Lower leg skin (tissue), 4 donors: ENCODE data around the gene GALNS. TPM values are rescaled to one million over a fixed set of nuclear protein-coding genes. Genes with fewer than 3 reads are reported as not detected.
"Not testable (repeated sequence)": the region's sequence is repeated elsewhere in the genome, so short reads cannot be mapped to it uniquely, and the experiment has no call there.

ENCODE experiments used
- DNase-seq, 2 donors: peaks; one replicate each; pipeline ENCODE4 v3.0.0-alpha.2; 2019; ENCODE audit warnings: low spot score in 2 of 2
- H3K4me3 ChIP-seq: fragments of 200-600 bp; sonication (generic); 2 replicates; pipeline ENCODE4 v1.5.1; 2017; ENCODE audit warnings: mild to moderate bottlenecking, low read depth; ENCODE audit not compliant: poor library complexity, severe bottlenecking
- POLR2A ChIP-seq, 2 donors: fragments of 450-650 bp; IDR thresholded peaks; one replicate each; pipeline ENCODE4 v1.6.1; 2016 to 2017; ENCODE audit warnings: antibody characterized with exemption in 2 of 2, mild to moderate bottlenecking in 1 of 2, moderate library complexity in 1 of 2
- WGBS, 2 donors: methylation state at CpG; one replicate each; pipeline ENCODE4 v1.1.5; 2018; 5-methylcytosine and 5-hydroxymethylcytosine counted together
- intact Hi-C: fragments of 100-400 bp; cut with DNase I; formaldehyde crosslinking; loops from one replicate; pipeline ENCODE4 v1.15.0; 2023; ENCODE audit warnings: low total_unique reads
- total RNA-seq, 4 donors: library from RNA; depleted of rRNA; stranded (reverse); fragments of >200 nt; gene quantifications; one replicate each; pipeline ENCODE4 v1.1.0, GENCODE V29; 2016
- TF ChIP-seq, protein P1 (sequence below), 3 donors: fragments of 450-650 bp; IDR thresholded peaks; one replicate each; pipeline ENCODE4 v1.5.1; 2016; ENCODE audit warnings: antibody characterized with exemption in 3 of 3, mild to moderate bottlenecking in 3 of 3, moderate library complexity in 2 of 3

The GALNS gene
- total RNA-seq, 4 donors from 2014 or later = 17.3 to 45.6 (median 37.3) TPM

DNA sequence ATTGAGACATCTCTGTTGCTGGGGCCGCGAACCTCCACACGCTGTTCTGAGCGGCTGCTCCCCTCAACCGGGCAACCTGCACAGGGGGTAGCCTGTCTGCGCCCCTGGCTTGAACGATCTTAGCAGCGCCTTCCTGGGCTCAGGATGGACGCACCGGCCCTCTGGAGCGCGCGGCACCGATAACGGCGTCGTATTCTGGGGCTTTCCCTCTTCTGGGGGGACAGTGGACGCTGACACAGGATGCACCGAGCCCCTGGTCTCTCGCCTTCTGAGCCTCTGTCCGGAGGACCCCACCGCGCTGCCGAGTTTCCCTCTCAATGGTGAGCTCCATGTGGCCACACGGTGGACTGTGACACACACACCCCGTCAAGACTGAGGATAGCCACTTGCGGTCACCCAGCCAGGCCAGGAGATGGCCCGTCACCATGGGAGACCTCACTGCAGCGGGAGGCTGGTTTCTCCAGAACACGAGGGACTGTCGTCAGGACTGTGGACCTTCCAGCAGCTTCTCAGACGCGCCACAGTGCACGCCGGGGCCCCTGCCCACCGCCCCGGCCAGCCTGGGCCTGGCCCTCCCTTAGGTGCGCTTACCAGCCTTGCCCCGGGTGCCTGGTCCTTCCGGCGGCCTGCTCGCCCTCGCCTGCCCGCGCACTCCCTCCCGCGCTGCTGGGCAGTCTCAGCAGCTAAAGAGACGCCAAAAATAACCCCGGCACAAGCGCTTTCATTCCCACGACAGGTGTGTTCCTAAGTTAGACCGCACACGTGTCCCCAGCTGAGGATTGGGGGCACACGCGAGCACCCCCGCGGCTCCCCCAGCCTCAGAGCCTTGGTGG lies 39.7 kb upstream of the GALNS start:
- TF ChIP-seq, protein P1, sequence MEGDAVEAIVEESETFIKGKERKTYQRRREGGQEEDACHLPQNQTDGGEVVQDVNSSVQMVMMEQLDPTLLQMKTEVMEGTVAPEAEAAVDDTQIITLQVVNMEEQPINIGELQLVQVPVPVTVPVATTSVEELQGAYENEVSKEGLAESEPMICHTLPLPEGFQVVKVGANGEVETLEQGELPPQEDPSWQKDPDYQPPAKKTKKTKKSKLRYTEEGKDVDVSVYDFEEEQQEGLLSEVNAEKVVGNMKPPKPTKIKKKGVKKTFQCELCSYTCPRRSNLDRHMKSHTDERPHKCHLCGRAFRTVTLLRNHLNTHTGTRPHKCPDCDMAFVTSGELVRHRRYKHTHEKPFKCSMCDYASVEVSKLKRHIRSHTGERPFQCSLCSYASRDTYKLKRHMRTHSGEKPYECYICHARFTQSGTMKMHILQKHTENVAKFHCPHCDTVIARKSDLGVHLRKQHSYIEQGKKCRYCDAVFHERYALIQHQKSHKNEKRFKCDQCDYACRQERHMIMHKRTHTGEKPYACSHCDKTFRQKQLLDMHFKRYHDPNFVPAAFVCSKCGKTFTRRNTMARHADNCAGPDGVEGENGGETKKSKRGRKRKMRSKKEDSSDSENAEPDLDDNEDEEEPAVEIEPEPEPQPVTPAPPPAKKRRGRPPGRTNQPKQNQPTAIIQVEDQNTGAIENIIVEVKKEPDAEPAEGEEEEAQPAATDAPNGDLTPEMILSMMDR (IDR thresholded peaks at IDR 0.05) = no peak
- no peak for TF ChIP-seq POLR2A (IDR thresholded peaks at IDR 0.05)
- 85 to 87% methylated on average over 47 to 54 of the region's 57 CpGs for WGBS, 2 donors
- no peak for DNase-seq
- H3K4me3 ChIP-seq = no peak overlapping the region
- intact Hi-C loops = no loop called here

DNA sequence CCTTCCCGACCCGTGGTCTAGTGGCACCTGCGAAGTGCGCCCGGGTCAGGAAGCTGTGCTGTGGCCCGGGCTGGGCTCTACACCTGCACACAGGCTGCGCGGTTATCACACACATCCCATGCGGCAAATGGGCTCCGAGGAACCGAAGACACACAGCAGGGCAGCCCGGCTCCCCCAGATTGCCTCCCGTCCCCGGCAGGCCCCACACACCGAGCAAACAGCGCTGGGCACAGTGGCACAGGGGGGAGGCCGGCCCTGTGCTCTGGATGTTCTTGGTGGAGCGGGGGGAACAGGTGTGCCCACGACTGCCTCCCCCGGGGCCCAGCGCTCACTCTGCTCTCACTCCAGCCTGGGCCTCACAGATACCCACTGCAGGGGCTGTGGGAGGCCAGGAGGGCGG lies 38.6 kb upstream of the GALNS start:
- TF ChIP-seq, protein P1 (IDR thresholded peaks at IDR 0.05) = no peak
- TF ChIP-seq POLR2A (IDR thresholded peaks at IDR 0.05) = no peak
- WGBS, 2 donors = 87 to 91% methylated on average over 11 to 16 of the region's 22 CpGs
- intact Hi-C loops = no loop called here
- H3K4me3 ChIP-seq = no peak overlapping the region
- no peak for DNase-seq

DNA sequence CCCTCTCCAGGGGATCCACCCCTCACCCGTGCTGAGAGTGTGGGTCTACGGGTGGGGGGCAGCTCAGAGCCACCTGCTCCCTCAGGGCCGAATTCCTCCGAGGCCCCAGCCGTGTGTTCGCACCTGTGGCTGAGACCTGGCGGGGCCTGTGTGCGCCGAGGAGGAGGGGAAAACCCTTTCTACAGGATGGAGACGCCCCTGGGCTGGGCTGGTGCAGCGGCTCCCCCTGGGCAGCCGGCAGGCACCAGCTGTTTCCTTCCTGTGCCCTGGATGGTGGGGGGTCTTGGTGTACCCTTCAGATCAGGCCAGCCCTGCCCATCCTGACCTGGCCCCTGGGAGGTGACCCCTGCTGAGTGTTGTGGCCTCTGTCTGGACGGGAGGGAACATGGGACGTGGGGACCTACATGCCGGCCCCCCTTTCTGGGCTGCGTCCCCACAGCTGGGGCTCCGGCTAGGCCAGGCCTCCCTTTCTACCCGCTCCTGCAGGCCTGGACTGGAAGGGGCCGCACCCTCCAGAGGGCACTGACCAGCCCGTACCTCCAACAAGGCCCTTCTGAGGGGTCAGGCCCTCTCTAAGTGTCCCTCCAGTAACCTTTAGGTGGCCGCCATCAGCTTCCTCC lies 38.0 kb upstream of the GALNS start:
- WGBS, 2 donors = 57 to 71% methylated on average over 15 of the region's 21 CpGs
- intact Hi-C loops = no loop called here
- no peak for DNase-seq

DNA sequence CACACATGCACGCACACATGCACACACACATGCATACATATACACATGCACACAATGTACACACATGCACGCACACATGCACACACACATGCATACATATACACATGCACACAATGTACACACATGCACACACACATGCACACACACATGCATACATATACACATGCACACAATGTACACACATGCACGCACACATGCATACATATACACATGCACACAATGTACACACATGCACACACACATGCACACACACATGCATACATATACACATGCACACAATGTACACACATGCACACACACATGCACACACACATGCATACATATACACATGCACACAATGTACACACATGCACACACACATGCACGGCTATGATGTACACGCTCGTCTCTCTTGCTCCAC lies 37.5 kb upstream of the GALNS start:
- H3K4me3 ChIP-seq, DNase-seq, intact Hi-C loops: not testable (repeated sequence)
- WGBS, 2 donors = 86 to 96% methylated on average over 4 of the region's 6 CpGs

More for the DNA sequence above, 38.0 kb upstream of the GALNS start:
- TF ChIP-seq POLR2A (IDR thresholded peaks at IDR 0.05) = no peak
- TF ChIP-seq, protein P1 (IDR thresholded peaks at IDR 0.05) = no peak
- H3K4me3 ChIP-seq = no peak overlapping the region

DNA sequence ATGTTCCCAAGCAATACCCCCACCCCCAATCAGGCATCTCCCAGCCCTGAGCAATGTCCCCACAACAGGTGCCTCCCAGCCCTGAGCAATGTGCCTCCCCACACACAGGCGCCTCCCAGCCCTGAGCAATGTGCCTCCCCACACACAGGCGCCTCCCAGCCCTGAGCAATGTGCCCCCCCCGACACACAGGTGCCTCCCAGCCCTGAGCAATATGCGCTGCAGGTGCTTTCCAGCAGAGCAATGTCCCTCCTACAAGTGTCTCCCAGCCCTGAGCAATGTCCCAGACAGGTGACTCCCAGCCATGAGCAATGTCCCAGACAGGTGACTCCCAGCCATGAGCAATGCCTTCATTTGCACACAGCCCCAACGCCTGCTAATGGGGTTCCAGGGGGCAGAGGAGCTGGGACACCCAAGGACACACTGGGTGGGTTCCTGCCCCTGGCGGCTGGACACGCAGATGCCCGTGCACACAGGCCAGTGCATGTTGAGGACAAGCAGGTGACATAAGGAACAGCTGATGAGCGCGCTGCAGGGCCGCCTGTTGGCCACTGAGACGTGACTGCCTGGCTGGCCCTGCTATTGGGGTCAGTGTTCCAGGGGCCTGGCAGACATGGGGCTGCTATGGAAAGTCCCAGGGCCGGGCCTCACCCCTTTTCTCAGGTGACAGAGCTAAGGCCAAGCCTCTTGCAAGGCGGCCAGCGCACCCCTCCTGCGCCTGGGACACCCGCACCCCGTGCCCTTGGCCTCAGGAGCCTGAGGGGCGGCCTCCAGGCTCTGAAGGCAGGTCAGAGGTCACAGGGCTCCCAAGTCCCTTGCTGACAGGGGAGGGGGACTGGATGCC lies 36.6 kb upstream of the GALNS start:
- 82 to 85% methylated on average over 8 to 18 of the region's 19 CpGs for WGBS, 2 donors
- intact Hi-C loops = no loop called here
- no peak overlapping the region for H3K4me3 ChIP-seq
- TF ChIP-seq, protein P1 (IDR thresholded peaks at IDR 0.05) = no peak
- TF ChIP-seq POLR2A (IDR thresholded peaks at IDR 0.05) = no peak
- no peak for DNase-seq

DNA sequence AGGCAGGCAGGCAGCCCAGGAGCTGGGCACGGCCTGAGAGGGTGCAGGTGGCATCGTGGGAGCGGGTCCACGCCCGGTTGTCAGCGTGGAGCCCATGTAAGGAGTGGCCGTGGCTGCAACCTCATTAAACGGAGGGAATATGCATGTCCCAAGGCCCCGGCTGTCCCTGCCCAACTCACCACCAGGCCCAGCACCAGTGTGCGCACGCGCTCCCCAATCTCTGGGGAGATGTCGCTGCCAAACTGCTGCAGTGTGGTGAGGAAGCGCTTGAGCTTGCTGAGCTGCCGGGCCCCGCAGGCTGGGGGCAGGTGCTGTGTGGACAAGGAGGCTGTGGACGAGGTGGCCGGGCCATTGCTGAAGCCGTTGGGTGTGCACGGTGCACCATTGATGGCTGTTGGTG lies 35.3 kb upstream of the GALNS start:
- intact Hi-C loops = no loop called here
- no peak for DNase-seq
- TF ChIP-seq POLR2A (IDR thresholded peaks at IDR 0.05) = no peak
- TF ChIP-seq, protein P1 (IDR thresholded peaks at IDR 0.05) = no peak
- WGBS, 2 donors = 55 to 88% methylated on average over 12 to 20 of the region's 20 CpGs
- no peak overlapping the region for H3K4me3 ChIP-seq
